RWPE1 (cell line): Measurements from ENCODE around the gene IER5.

Experiments
- CTCF ChIA-PET: fragments of 350-600 bp; sonication (Branson Sonifier 250); formaldehyde crosslinking; extraction: SDS; loops from one replicate; lab custom pipeline; 2021; lab: Yijun Ruan, JAX
- POLR2A ChIA-PET: fragments of 400-600 bp; formaldehyde crosslinking; extraction: SDS; loops from one replicate; lab custom pipeline; 2020; ENCODE audit warnings: antibody characterized with exemption; ENCODE audit not compliant: low non-redundant PET; lab: Yijun Ruan, JAX
- DNase-seq: peaks from one replicate; pipeline ENCODE4 v3.0.0; 2012; ENCODE audit warnings: low spot score
- H3K27ac ChIP-seq: fragments of 450-650 bp; 2 replicates; pipeline ENCODE4 v1.5.1; 2017
- TF ChIP-seq, protein P1 (sequence below): fragments of 450-650 bp; conservative IDR thresholded peaks from 2 replicates; pipeline ENCODE4 v1.5.1; 2017; ENCODE audit warnings: low read depth, mild to moderate bottlenecking

The IER5 gene

DNA sequence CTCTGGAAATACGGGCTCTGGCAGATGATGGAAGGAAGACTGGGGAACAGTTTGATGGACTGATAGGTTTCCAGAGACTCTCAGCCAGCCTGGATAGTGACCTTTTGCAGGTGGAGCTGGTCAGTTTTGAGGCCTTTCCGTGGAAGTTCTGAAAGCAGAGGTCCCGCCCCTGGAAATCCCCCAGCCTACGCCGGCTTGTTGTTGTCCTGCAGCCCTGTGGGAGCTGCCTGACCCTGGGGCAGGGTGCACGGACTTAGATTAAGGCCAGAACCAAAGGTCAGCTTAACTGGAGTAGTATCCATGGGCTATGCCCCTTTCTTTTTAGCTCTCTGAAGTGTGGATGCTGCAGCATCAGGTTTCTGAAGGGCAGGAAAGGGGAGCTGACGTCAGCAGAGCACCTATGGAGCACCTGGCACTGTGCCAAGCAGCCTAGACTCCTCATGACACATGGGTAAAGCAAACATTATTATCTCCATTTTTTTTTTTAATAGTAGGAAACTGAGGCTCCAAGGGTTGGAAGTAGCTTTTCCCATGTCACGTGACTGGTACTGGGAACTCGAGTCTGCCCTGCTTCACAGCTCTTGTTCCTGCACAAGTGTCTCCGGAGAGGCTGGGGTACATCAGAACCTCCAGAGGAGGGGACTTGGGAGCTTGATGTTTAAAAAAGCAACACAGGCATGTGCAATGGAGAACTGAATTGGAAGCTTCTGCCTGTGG lies 38.5 kb downstream of the IER5 start:
- POLR2A ChIA-PET, result no interaction called here
- H3K27ac ChIP-seq, result peak overlapping the region; percentile 57
- TF ChIP-seq, protein P1, sequence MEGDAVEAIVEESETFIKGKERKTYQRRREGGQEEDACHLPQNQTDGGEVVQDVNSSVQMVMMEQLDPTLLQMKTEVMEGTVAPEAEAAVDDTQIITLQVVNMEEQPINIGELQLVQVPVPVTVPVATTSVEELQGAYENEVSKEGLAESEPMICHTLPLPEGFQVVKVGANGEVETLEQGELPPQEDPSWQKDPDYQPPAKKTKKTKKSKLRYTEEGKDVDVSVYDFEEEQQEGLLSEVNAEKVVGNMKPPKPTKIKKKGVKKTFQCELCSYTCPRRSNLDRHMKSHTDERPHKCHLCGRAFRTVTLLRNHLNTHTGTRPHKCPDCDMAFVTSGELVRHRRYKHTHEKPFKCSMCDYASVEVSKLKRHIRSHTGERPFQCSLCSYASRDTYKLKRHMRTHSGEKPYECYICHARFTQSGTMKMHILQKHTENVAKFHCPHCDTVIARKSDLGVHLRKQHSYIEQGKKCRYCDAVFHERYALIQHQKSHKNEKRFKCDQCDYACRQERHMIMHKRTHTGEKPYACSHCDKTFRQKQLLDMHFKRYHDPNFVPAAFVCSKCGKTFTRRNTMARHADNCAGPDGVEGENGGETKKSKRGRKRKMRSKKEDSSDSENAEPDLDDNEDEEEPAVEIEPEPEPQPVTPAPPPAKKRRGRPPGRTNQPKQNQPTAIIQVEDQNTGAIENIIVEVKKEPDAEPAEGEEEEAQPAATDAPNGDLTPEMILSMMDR, result no peak
- peak; percentile 79 for DNase-seq
- CTCF ChIA-PET, result interaction anchor here (0.5 to 1.8 kb wide), 4 partner anchors 15 to 200 kb away, joined by 3 to 9 read pairs (median 4); no protein-coding TSS in a partner anchor

DNA sequence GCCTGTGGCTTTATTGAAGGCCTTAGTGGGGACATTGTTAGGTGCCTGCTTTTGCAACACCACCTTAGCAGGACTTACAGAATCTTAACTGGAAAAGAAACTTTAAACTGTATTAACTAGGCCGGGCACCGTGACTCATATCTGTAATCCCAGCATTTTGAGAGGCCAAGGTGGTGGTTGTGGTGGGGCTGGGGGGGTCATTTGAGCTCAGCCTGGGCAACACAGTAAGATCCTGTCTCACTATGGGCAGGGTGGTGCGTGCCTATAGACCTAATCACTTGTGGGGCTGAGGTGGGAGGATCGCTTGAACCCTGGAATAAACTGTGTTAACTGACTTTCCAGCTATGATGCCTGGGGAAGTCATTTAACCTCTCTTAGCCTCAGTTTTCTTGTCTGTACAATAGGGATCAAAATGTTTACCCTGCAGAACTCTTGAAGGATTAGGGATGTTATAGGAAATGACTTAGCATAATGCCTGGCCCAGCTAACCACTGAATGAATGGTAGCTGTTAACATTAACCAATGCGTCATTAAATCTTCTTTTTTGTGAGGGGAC lies 39.5 kb downstream of the IER5 start:
- POLR2A ChIA-PET, result interaction anchor here (0.6 to 1.1 kb wide), 2 partner anchors 9 to 12 kb away, joined by 3 read pairs; no protein-coding TSS in a partner anchor
- TF ChIP-seq, protein P1, result no peak
- DNase-seq, result no peak
- CTCF ChIA-PET, result interaction anchor here (0.9 kb wide), 1 partner anchor 15 kb away, joined by 4 read pairs; no protein-coding TSS in a partner anchor
- H3K27ac ChIP-seq, result peak overlapping the region; percentile 57

DNA sequence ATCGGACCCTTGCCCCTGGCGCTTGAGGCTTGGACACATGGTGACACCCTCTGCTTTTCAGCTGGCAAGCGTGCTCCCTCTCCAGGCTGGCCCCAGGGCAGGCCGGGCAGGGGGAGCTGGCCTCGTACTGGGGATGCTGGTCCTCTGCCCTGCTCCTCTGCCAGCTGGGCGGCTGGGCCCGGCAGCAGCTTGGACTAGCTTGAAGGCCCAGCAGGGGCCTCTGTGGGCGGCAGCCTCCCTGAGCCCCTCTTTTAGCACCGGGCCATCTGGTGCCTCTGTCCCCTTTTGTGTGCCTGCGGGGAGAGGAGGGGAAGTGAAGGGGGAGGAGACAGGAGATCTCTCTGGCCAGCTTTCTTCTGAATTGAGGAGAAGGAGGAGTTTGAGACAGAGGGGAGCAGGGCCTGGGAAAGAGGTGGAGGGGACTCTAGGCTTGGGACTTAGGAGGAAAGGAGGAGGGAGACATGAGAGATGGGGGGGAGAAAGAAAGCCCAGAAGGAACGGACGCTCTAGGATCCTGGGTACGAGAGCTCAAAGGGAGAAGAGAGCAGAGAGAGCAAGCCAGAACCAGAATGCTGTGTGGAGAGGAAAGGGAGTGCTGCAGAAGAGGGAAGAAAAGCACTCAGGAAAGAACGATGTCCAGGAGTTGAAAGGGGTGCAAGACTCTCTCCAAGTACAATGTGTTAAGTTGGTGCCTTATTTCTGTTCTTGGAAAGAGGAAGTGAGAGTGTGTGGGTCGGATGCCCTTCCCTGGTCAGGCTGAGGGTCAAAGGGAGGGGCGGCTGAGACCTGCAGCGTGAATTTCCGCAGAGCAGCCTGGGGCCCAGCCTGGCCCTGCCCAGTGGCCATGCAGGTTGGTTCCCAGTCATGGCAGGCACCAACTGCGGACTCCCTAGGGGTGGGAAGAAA lies 40.3 kb downstream of the IER5 start:
- peak overlapping the region; percentile 23; the same call in 1 of the 2 replicates for H3K27ac ChIP-seq
- POLR2A ChIA-PET, result interaction anchor here (1.1 kb wide), 1 partner anchor 10 kb away, joined by 3 read pairs; no protein-coding TSS in a partner anchor
- TF ChIP-seq, protein P1, result no peak
- no peak for DNase-seq
- CTCF ChIA-PET, result interaction anchor here (0.5 to 0.9 kb wide), 2 partner anchors 14 to 1500 kb away, joined by 3 to 4 read pairs; no protein-coding TSS in a partner anchor

DNA sequence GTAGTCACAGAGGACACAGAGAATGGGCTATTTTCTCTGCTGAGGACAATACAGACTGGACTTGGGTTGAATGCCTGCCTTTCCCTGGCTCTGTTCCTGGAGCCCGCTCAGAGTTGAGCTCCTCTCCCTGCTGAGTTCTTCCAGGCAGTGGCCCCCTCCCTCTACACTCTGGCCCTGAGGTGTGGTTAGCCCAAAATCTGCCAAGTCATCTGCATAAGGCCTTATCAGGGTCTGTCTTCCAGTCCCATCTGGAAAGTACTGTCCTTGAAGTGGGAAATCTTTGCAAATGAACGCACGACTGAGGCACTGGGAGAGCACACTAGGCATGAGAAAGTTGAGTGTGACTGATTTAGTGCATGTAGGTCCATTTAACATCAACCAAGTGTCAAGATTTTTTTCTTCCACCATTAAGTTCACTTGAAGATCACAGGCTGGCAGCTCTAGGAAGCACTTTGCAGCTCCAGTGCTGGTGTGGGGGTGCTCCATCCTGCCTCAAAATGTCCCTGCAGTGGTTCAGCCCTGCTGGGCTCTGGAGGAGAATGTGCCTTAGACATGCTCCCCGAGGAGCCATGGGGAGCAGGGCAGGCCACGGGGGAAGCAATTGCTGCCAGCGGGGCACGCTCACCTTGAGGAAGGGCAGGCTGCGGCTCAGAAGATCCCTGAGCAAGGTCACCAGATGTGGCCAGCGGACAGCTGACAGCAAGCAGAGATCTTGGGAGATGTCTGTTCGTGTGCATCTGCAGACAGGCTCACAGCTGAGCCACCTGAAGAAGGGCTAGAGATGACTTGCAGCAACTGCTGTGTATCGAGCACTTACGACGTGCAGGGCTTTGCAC lies 41.5 kb downstream of the IER5 start:
- DNase-seq, result no peak
- CTCF ChIA-PET, result interaction anchor here (0.5 kb wide), 1 partner anchor 1499 kb away, joined by 3 read pairs; no protein-coding TSS in a partner anchor
- peak overlapping the region; percentile 23 for H3K27ac ChIP-seq
- POLR2A ChIA-PET, result no interaction called here
- TF ChIP-seq, protein P1, result no peak

DNA sequence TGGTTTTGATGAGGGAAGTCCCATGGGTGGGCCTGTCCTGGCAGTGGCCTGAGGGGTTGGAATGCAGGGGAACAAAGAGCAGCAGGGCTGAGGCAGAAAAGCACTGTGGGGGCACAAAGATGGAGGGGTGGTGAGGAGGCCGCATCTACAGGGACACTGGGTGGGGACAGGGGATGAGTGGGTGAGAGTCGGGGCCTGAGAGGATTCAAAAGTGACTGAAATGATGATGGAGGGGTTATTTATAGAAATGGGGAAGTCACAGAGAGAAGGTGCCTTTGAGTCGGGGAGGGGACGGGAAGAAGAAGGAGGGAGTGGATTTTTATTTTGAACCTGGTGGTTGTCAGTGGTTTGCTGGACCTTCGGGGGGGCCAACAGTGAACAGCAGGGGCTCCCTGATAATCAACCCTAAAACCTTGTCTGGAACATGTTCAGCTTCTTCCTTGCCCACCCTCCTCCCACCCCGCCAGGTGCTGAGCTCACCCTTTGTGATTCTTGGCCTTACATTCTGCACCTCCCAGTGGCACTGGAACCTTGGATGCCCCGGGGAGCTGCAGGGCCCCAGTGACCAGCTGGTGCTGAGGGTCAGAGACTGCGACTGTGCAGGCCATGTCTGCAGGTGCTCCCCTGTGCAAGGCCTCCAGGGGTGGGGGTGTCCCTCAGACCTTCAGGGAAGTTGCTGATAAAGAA lies 42.9 kb downstream of the IER5 start:
- ChIA-PET POLR2A (no interaction called here), CTCF (no interaction called here)
- no peak for DNase-seq
- TF ChIP-seq, protein P1, result no peak
- H3K27ac ChIP-seq, result peak overlapping the region; percentile 38; the same call in 1 of the 2 replicates
